ENCODE measurements around the gene PRLHR.
A peak's percentile ranks its signal among the peaks of the same experiment; 100 is the strongest.

PRLHR gene

GRCh38 chr10:118567701-118568248 is 27.7 kb downstream of the PRLHR start:
- no peak for TF ChIP-seq CTCF (conservative IDR thresholded peaks at IDR 0.05)

GRCh38 chr10:118566911-118567310 is 28.5 kb downstream of the PRLHR start:
- no peak for TF ChIP-seq CTCF (conservative IDR thresholded peaks at IDR 0.05)
- no peak overlapping the region for H3K27ac ChIP-seq

More at GRCh38 chr10:118567701-118568248, 27.7 kb downstream of the PRLHR start:
- no peak overlapping the region for H3K27ac ChIP-seq

GRCh38 chr10:118565301-118566075 is 30.0 kb downstream of the PRLHR start:
- no peak for TF ChIP-seq CTCF (conservative IDR thresholded peaks at IDR 0.05)
- no peak overlapping the region for H3K27ac ChIP-seq

- no peak overlapping the region for H3K27ac ChIP-seq
- peak; percentile 44 for TF ChIP-seq CTCF (conservative IDR thresholded peaks at IDR 0.05)
These were observed 30.8 kb downstream of the PRLHR start for GRCh38 chr10:118564652-118565051.

- H3K27ac ChIP-seq, result no peak overlapping the region
- no peak for TF ChIP-seq CTCF (conservative IDR thresholded peaks at IDR 0.05)
These were observed 31.3 kb downstream of the PRLHR start for GRCh38 chr10:118564114-118564513.

- TF ChIP-seq CTCF (conservative IDR thresholded peaks at IDR 0.05), result no peak
- H3K27ac ChIP-seq, result no peak overlapping the region
These were observed 32.0 kb downstream of the PRLHR start for GRCh38 chr10:118563373-118563890.

GRCh38 chr10:118562851-118563250 is 32.6 kb downstream of the PRLHR start:
- no peak for TF ChIP-seq CTCF (conservative IDR thresholded peaks at IDR 0.05)
- H3K27ac ChIP-seq, result no peak overlapping the region
